ENCODE measurements around the gene HYAL2. TPM values are rescaled to one million over a fixed set of nuclear protein-coding genes. Genes with fewer than 3 reads are reported as not detected.
A peak's percentile ranks its signal among the peaks of the same experiment; 100 is the strongest.

HYAL2 gene
- total and polyA plus RNA-seq, 10 of the 15 experiments (the other 5 are each of a cell fraction or from before 2014, with no cell fraction given): 0.06 to 21.8 (median 12.7) TPM

GRCh38 chr3:50339485-50340146 is 17.1 kb upstream of the HYAL2 start (continued):
- TF ChIP-seq CEBPB (IDR thresholded peaks at IDR 0.05; ENCODE audit: borderline replicate concordance in 1 of 2, low read depth in 2 of 2, low read length in 2 of 2) (no peak), HSF1 (IDR thresholded peaks at IDR 0.05; ENCODE audit: low read depth, low read length) (no peak), PKNOX1 (IDR thresholded peaks at IDR 0.05) (no peak)

- ChIA-PET RAD21 (ENCODE audit: unreplicated experiment) (no interaction called here), SMC1A (ENCODE audit: uncharacterized antibody, unreplicated experiment) (interaction anchor here (0.7 to 1.6 kb wide), 3 partner anchors 11 to 468 kb away, joined by 3 to 8 read pairs (median 3); partner anchors contain the start of genes CYB561D2 and NPRL2), CTCF (interaction anchor here (0.6 to 10.5 kb wide), 6 partner anchors 10 to 91 kb away, joined by 3 to 72 read pairs (median 4); partner anchors contain the start of genes CYB561D2, HYAL2, HYAL3 and NAA80), POLR2A (interaction anchor here (0.6 to 7.0 kb wide), 9 partner anchors 11 to 870 kb away, joined by 3 to 84 read pairs (median 4); partner anchors contain the start of genes CYB561D2, GNAI2, NPRL2 and TUSC2)
- in situ Hi-C loops (cut with MboI) (loop anchor here (10.0 kb wide), 1 partner anchor 1056 kb away; the partner anchor contains the start of gene RBM15B), intact Hi-C loops (cut with micrococcal nuclease; ENCODE audit: unreplicated experiment) (loop anchor here (5.0 kb wide), 2 partner anchors 42 to 102 kb away; partner anchors contain the start of genes GNAI2, HYAL3 and NAA80)
- Histone ChIP-seq H3K4me1 (ENCODE audit: control insufficient read depth, insufficient read depth, low read length) (peaks cover 8% of the 10 kb centered on the region; the same call in 1 of the 2 replicates), H3K4me2 (ENCODE audit: control insufficient read depth, insufficient read depth) (peak overlapping the region; percentile 75), H3K9ac (ENCODE audit: control insufficient read depth, insufficient read depth, low read length) (peak overlapping the region; percentile 86), H3K4me3 (peak overlapping the region; percentile 96), H3K79me2 (ENCODE audit: control insufficient read depth, insufficient read depth, low read length) (peaks cover 65% of the 10 kb centered on the region), H3K27me3 (replicated peaks in 1 of 2; ENCODE audit: control insufficient read depth in 2 of 2, insufficient read depth in 2 of 2, low read length in 1 of 2) (no peaks in the 10 kb centered on the region), H3K9me3 (replicated peaks; ENCODE audit: control insufficient read depth, insufficient read depth, low read length) (no peaks in the 10 kb centered on the region), H4K20me1 (ENCODE audit: control insufficient read depth, insufficient read depth) (no peaks in the 10 kb centered on the region; the same call in 1 of the 2 replicates), H3K27ac (ENCODE audit: control insufficient read depth, insufficient read depth) (peak overlapping the region; percentile 92), H3K36me3 (ENCODE audit: control insufficient read depth in 2 of 2, insufficient read depth in 2 of 2, low read length in 1 of 2) (peaks cover 1 to 4% of the 10 kb centered on the region in 2 experiments), H2AFZ (ENCODE audit: control insufficient read depth, low read depth, low read length) (peak overlapping the region; percentile 52)
- TF ChIP-seq SPI1 (IDR thresholded peaks at IDR 0.05; ENCODE audit: borderline replicate concordance, insufficient read depth, low read depth, low read length) (0 out of 2 replicates have a peak, but pooled peaks have one; percentile 21), E2F4 (IDR thresholded peaks at IDR 0.05; ENCODE audit: low read depth, low read length) (no peak), ZNF384 (IDR thresholded peaks at IDR 0.05; ENCODE audit: borderline replicate concordance, low read depth, low read length) (peak; percentile 37; the same call in 1 of the 2 replicates), YY1 (IDR thresholded peaks at IDR 0.05; ENCODE audit: low read depth, low read length) (peak; percentile 66), CUX1 (IDR thresholded peaks at IDR 0.05; ENCODE audit: insufficient replicate concordance, low read depth, low read length) (no peak)
- no peak for DNase-seq (ENCODE audit: low read depth, low spot score)
- no TSS peak for BruUV-seq (replicated peaks)
- FAIRE-seq: no peak
- 3% methylated on average over 5 of the region's 5 CpGs for WGBS (ENCODE audit: insufficient coverage, insufficient replicate concordance, low lambda C conversion rate, missing lambda C conversion rate)
- no peak for ATAC-seq
Measured at GRCh38 chr3:50338965-50339364, 16.4 kb upstream of the HYAL2 start.
